Measurements from ENCODE around the gene NRSN2. TPM values are rescaled to one million over a fixed set of nuclear protein-coding genes. Genes with fewer than 3 reads are reported as not detected.

Gene NRSN2
- total and polyA plus RNA-seq, 7 experiments from 2014 or later = 0.24 to 2.1 (median 1.3) TPM

DNA sequence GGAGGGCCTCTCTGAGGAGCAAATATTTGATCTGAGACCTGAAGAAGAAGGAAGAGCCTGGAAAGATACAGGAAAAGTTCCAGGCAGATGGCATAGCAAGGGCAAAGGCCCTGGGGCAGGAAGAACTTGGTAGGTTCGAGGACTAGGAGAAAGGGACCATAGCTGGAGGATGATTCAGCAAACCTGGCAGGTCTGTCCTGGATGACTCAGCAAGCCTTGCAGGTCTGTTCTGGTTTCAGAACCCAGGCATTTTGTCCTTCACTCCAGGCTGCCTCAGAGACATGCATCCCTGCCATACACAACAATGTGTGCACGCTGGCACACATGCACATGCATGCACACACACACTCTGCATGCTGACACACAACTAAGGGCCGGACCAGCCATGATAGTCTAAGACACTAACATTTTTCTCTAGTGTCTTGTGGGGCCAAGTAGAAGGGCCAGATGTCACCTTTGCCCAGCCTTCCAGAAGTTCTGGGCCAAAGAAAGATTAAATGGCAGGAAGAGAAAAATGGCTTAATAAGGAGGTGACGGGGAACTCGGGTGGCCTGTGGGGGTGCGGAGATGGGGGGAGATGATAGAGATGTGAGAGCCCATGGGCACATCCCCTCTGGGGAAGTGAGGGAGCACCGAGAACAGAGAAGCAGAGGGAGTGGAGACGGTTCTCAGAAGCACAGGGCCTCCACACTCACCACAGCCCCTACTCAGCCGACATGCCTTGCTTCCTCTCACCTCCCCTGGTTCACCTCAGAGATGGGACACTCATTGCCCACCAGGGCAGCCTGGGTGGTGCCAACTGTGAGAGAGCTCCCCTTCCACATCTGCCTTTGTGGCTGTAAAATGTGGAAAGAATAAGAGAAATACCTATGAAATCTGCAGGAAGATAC lies 18.2 kb downstream of the NRSN2 start:
- H3K36me3 ChIP-seq (ENCODE audit: control insufficient read depth in 2 of 3, insufficient read depth in 3 of 3, low read length in 3 of 3) = no peaks in the 10 kb centered on the region
- Mint-ChIP-seq H3K27me3 (no peaks in the 10 kb centered on the region), H3K9me3 (peaks cover 0 to 1% (median 0%) of the 10 kb centered on the region in 11 donors), H3K27ac (peak overlapping the region in 7 of 9 donors; percentile 49 to 96 (median 82)), H3K4me1 (peaks cover 23 to 55% (median 47%) of the 10 kb centered on the region in 7 donors), H3K4me3 (peak overlapping the region; percentile 41 to 73 (median 58)), H3K36me3 (peaks cover 0 to 3% (median 0%) of the 10 kb centered on the region in 5 donors)
- H3K27ac ChIP-seq (ENCODE audit: low read depth, low read length) = no peak overlapping the region
- H3K4me1 ChIP-seq (ENCODE audit: control insufficient read depth in 2 of 2, insufficient read depth in 2 of 2, low read length in 2 of 2) = peaks cover 0 to 20% of the 10 kb centered on the region in 2 donors
- POLR2A ChIA-PET = interaction anchor here (0.9 to 1.7 kb wide), 2 partner anchors 18 to 42 kb away, joined by 4 read pairs; no protein-coding TSS in a partner anchor
- CTCF ChIA-PET = interaction anchor here (0.7 to 1.1 kb wide), 2 partner anchors 37 to 112 kb away, joined by 3 read pairs; no protein-coding TSS in a partner anchor
- ATAC-seq (no peak), DNase-seq (no peak)
- H3K27me3 ChIP-seq (ENCODE audit: control insufficient read depth in 2 of 2, insufficient read depth in 2 of 2, low read length in 2 of 2) = no peaks in the 10 kb centered on the region
- no peaks in the 10 kb centered on the region for H3K9me3 ChIP-seq (ENCODE audit: control insufficient read depth in 2 of 3, low read length in 3 of 3)
- no peak overlapping the region for H3K4me3 ChIP-seq (ENCODE audit: low read length)
- intact Hi-C loops (cut with micrococcal nuclease) = loop anchor here in 1 of 2 donors (5.0 kb wide), 1 partner anchor 97 kb away; the partner anchor contains the start of gene TBC1D20

DNA sequence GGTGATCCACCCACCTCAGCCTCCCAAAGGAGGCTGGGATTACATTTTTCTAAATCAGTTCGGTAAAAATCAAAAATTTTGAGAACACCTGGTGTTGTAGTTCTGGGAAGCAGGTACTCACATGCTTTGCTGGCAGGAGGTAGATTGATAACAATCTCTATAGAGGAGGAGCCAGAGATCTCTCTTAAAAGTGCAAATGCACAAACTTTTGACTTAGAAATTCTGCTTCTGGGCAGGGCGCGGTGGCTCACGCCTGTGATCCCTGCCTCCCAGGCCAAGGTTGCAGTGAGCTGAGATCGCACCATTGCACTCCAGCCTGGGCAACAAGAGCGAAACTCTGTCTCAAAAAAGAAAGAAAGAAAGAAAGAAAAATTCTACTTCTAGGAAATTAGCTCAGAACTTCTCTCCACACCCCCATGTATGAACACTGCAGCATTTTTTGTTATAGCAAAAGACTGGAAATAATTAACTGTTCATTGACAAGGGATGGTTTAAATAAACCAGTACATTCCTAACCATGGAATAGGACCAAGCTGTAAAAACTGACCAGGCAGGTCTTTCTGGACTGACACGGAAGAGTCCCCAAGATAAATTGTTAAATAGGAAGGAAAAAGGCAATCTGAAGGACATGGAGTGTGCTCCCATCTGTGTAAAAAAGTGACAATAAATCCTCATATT lies 19.3 kb downstream of the NRSN2 start:
- H3K9me3 ChIP-seq (ENCODE audit: control insufficient read depth in 2 of 3, low read length in 3 of 3) = no peaks in the 10 kb centered on the region
- POLR2A ChIA-PET = interaction anchor here (0.6 to 1.7 kb wide), 3 partner anchors 16 to 102 kb away, joined by 3 to 4 read pairs (median 4); no protein-coding TSS in a partner anchor
- peaks cover 0 to 1% (median 0%) of the 10 kb centered on the region in 11 donors for H3K9me3 Mint-ChIP-seq

DNA sequence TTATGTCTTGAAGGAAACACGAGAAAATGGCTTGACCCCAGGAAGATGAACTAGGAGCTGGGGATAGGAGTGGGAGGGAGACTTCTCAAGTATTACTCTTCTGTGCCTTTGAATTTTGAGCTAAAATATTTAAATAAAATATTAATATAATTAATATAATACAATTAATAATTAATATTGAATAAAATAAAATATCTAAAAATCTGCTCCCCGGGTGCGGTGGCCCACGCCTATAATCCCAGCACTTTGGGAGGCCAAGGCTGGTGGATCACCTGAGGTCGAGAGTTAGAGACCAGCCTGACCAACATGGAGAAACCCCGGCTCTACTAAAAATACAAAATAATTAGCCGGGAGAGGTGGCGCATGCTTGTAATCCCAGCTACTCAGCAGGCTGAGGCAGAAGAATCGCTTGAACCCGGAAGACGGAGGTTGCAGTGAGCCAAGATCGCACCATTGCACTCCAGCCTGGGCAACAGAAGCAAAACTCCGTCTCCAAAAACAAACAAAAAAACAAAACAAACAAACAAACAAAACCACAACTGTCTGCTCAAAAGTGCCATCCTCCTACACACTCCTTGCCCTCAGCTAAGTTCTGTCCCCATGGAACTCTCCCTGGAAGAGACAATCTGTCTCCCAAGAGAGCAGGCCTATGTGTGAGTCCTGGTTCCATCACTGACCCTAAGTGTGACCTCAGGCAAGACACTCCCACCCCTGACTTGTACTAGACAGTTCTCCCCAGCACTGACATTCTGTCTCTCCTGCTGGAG lies 20.0 kb downstream of the NRSN2 start:
- intact Hi-C loops (cut with micrococcal nuclease) = loop anchor here (1.0 to 5.0 kb wide), 3 partner anchors 14 to 95 kb away; partner anchors contain the start of genes RBCK1 (in 1 of the 2), TBC1D20 (in 1 of the 2) and TRIB3 (in 1 of the 2)
- Mint-ChIP-seq H3K4me1 (peaks cover 23 to 57% (median 49%) of the 10 kb centered on the region in 7 donors), H3K27ac (peak overlapping the region in 8 of 9 donors; percentile 49 to 96 (median 84)), H3K36me3 (peaks cover 0 to 3% (median 0%) of the 10 kb centered on the region in 5 donors), H3K27me3 (no peaks in the 10 kb centered on the region), H3K4me3 (peak overlapping the region in 5 of 10 donors; percentile 20 to 87 (median 71)), H3K9me3 (peaks cover 0 to 1% (median 0%) of the 10 kb centered on the region in 11 donors)
- ATAC-seq (no peak), DNase-seq (no peak)
- H3K9me3 ChIP-seq (ENCODE audit: control insufficient read depth in 2 of 3, low read length in 3 of 3) = no peaks in the 10 kb centered on the region
- POLR2A ChIA-PET = interaction anchor here (0.6 to 1.7 kb wide), 3 partner anchors 15 to 101 kb away, joined by 3 to 4 read pairs (median 4); no protein-coding TSS in a partner anchor
- CTCF ChIA-PET = interaction anchor here (1.1 to 2.0 kb wide), 2 partner anchors 110 to 113 kb away, joined by 3 to 4 read pairs; no protein-coding TSS in a partner anchor
- no peaks in the 10 kb centered on the region for H3K36me3 ChIP-seq (ENCODE audit: control insufficient read depth in 2 of 3, insufficient read depth in 3 of 3, low read length in 3 of 3)
- H3K4me3 ChIP-seq (ENCODE audit: low read length) = no peak overlapping the region
- H3K27me3 ChIP-seq (ENCODE audit: control insufficient read depth in 2 of 2, insufficient read depth in 2 of 2, low read length in 2 of 2) = no peaks in the 10 kb centered on the region
- peaks cover 0 to 20% of the 10 kb centered on the region in 2 donors for H3K4me1 ChIP-seq (ENCODE audit: control insufficient read depth in 2 of 2, insufficient read depth in 2 of 2, low read length in 2 of 2)
- H3K27ac ChIP-seq (ENCODE audit: low read depth, low read length) = no peak overlapping the region

More for the DNA sequence above, 19.3 kb downstream of the NRSN2 start:
- H3K4me3 Mint-ChIP-seq = peak overlapping the region; percentile 60 to 87 (median 72)
- ATAC-seq (peak; percentile 45), DNase-seq (peak in 5 of 9 donors; percentile 16 to 40 (median 22))
- H3K27ac ChIP-seq (ENCODE audit: low read depth, low read length) = peak overlapping the region; percentile 46
- H3K27me3 ChIP-seq (ENCODE audit: control insufficient read depth in 2 of 2, insufficient read depth in 2 of 2, low read length in 2 of 2) = no peaks in the 10 kb centered on the region
- CTCF ChIA-PET = interaction anchor here (1.1 to 2.0 kb wide), 2 partner anchors 110 to 114 kb away, joined by 3 to 4 read pairs; no protein-coding TSS in a partner anchor
- peaks cover 0 to 20% of the 10 kb centered on the region in 2 donors for H3K4me1 ChIP-seq (ENCODE audit: control insufficient read depth in 2 of 2, insufficient read depth in 2 of 2, low read length in 2 of 2)
- intact Hi-C loops (cut with micrococcal nuclease) = loop anchor here (1.0 to 5.0 kb wide), 3 partner anchors 15 to 96 kb away; partner anchors contain the start of genes RBCK1 (in 1 of the 2), TBC1D20 (in 1 of the 2) and TRIB3 (in 1 of the 2)
- peaks cover 0 to 3% (median 0%) of the 10 kb centered on the region in 5 donors for H3K36me3 Mint-ChIP-seq
- H3K36me3 ChIP-seq (ENCODE audit: control insufficient read depth in 2 of 3, insufficient read depth in 3 of 3, low read length in 3 of 3) = no peaks in the 10 kb centered on the region
- H3K4me3 ChIP-seq (ENCODE audit: low read length) = no peak overlapping the region
- H3K27ac Mint-ChIP-seq = peak overlapping the region; percentile 49 to 96 (median 86)
- peaks cover 23 to 55% (median 47%) of the 10 kb centered on the region in 7 donors for H3K4me1 Mint-ChIP-seq
- no peaks in the 10 kb centered on the region for H3K27me3 Mint-ChIP-seq

DNA sequence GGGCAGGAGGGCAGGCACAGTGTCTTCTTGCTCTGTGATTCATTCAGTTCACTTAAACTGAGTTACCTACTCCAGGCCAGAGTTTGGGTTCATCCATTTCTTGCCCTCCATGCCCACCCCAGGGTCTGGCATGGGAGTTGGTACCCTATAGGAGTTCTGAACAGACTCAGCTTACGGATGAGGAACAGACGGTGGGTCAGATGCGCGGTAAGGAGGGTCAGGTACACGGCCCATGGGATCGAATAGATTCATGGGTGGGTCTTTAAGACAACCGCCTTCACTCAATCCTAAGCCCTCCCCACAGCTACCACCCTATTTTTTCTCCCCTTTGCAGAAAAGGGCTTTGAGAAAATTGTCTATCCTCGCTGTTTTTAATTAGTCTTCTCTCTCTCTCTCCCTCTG lies 20.6 kb downstream of the NRSN2 start:
- Histone ChIP-seq H3K36me3 (ENCODE audit: control insufficient read depth in 2 of 3, insufficient read depth in 3 of 3, low read length in 3 of 3) (no peaks in the 10 kb centered on the region), H3K27ac (ENCODE audit: low read depth, low read length) (no peak overlapping the region), H3K4me3 (ENCODE audit: low read length) (no peak overlapping the region), H3K9me3 (ENCODE audit: control insufficient read depth in 2 of 3, low read length in 3 of 3) (no peaks in the 10 kb centered on the region), H3K4me1 (ENCODE audit: control insufficient read depth in 2 of 2, insufficient read depth in 2 of 2, low read length in 2 of 2) (peaks cover 0 to 20% of the 10 kb centered on the region in 2 donors), H3K27me3 (ENCODE audit: control insufficient read depth in 2 of 2, insufficient read depth in 2 of 2, low read length in 2 of 2) (no peaks in the 10 kb centered on the region)
- intact Hi-C loops (cut with micrococcal nuclease) = loop anchor here (2.0 to 5.0 kb wide), 2 partner anchors 13 to 95 kb away; partner anchors contain the start of genes TBC1D20 (in 1 of the 2) and TRIB3 (in 1 of the 2)
- Mint-ChIP-seq H3K9me3 (peaks cover 0 to 1% (median 0%) of the 10 kb centered on the region in 11 donors), H3K27me3 (no peaks in the 10 kb centered on the region), H3K27ac (peak overlapping the region in 7 of 9 donors; percentile 4 to 81 (median 28)), H3K4me1 (peaks cover 26 to 60% (median 49%) of the 10 kb centered on the region in 7 donors), H3K36me3 (peaks cover 0 to 3% (median 0%) of the 10 kb centered on the region in 5 donors), H3K4me3 (peak overlapping the region in 3 of 10 donors; percentile 20 to 57 (median 48))
- no peak for DNase-seq
- ATAC-seq = no peak
- ChIA-PET CTCF (interaction anchor here (2.0 kb wide), 1 partner anchor 112 kb away, joined by 4 read pairs; no protein-coding TSS in a partner anchor), POLR2A (no interaction called here)

DNA sequence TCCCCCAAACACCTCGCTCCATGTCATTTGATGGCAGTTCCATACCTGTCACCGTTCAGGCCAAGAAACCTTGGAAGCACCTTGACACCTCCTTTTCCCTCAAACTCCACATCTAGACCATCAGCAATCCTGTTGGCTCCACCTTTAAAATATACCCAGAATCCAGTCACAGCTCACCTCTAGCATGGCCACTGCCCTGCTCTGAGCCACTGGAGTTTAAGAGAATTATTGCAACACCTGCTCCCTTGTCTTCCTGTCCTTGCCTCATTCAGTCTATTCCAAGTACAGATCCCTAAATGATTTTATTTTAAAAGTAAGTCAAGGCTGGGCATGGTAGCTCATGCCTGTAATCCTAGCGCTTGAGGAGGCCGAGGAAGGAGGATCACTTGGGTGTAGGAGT lies 22.0 kb downstream of the NRSN2 start:
- H3K4me3 ChIP-seq (ENCODE audit: low read length) = no peak overlapping the region
- no peak for ATAC-seq
- H3K27me3 ChIP-seq (ENCODE audit: control insufficient read depth in 2 of 2, insufficient read depth in 2 of 2, low read length in 2 of 2) = no peaks in the 10 kb centered on the region
- Mint-ChIP-seq H3K27me3 (no peaks in the 10 kb centered on the region), H3K9me3 (peaks cover 0 to 1% (median 0%) of the 10 kb centered on the region in 11 donors), H3K36me3 (peaks cover 0 to 3% (median 0%) of the 10 kb centered on the region in 5 donors), H3K4me1 (peaks cover 26 to 64% (median 48%) of the 10 kb centered on the region in 7 donors), H3K27ac (peak overlapping the region in 6 of 9 donors; percentile 7 to 80 (median 62)), H3K4me3 (peak overlapping the region in 1 of 10 donors; percentile 23)
- peaks cover 0 to 20% of the 10 kb centered on the region in 2 donors for H3K4me1 ChIP-seq (ENCODE audit: control insufficient read depth in 2 of 2, insufficient read depth in 2 of 2, low read length in 2 of 2)
- CTCF ChIA-PET = no interaction called here
- no peak for DNase-seq
- POLR2A ChIA-PET = no interaction called here
- intact Hi-C loops (cut with micrococcal nuclease) = loop anchor here in 1 of 2 donors (5.0 kb wide), 1 partner anchor 93 kb away; the partner anchor contains the start of gene TBC1D20
- H3K36me3 ChIP-seq (ENCODE audit: control insufficient read depth in 2 of 3, insufficient read depth in 3 of 3, low read length in 3 of 3) = no peaks in the 10 kb centered on the region
- H3K9me3 ChIP-seq (ENCODE audit: control insufficient read depth in 2 of 3, low read length in 3 of 3) = no peaks in the 10 kb centered on the region
- H3K27ac ChIP-seq (ENCODE audit: low read depth, low read length) = no peak overlapping the region

Data from naive thymus-derived CD4-positive, alpha-beta T cell (primary cell).